Upper lobe of right lung (tissue), 1 donor: ENCODE results near the gene ALDH7A1. TPM values are rescaled to one million over a fixed set of nuclear protein-coding genes. Genes with fewer than 3 reads are reported as not detected.

Source experiments
- ATAC-seq: fragments of 200-7000 bp; cut with Tn5 transposase; one replicate; pipeline ENCODE4 v1.9.1; 2020; ENCODE audit warnings: mild to moderate bottlenecking, moderate library complexity
- DNase-seq: peaks from one replicate; pipeline ENCODE4 v3.0.0-alpha.2; 2020
- H3K27ac ChIP-seq: fragments of 200-600 bp; one replicate; pipeline ENCODE4 v1.8.0; 2022
- H3K27me3 ChIP-seq: fragments of 200-600 bp; one replicate; pipeline ENCODE4 v1.8.0; 2022; ENCODE audit warnings: mild to moderate bottlenecking
- H3K36me3 ChIP-seq: fragments of 200-600 bp; one replicate; pipeline ENCODE4 v1.8.0; 2022
- H3K4me1 ChIP-seq: fragments of 200-600 bp; one replicate; pipeline ENCODE4 v1.8.0; 2022
- H3K4me3 ChIP-seq: fragments of 200-600 bp; one replicate; pipeline ENCODE4 v1.8.0; 2022; ENCODE audit warnings: mild to moderate bottlenecking
- H3K9me3 ChIP-seq: fragments of 200-600 bp; one replicate; pipeline ENCODE4 v1.8.0; 2022
- intact Hi-C: fragments of 100-400 bp; cut with DNase I; formaldehyde crosslinking; loops from one replicate; pipeline ENCODE4 v1.11.0; 2022
- total RNA-seq: library from RNA; stranded (reverse); fragmentation: NEBNext Ultra II Directional; extraction: Animal tissue kit (Norgen Biotek cat#: 25700); gene quantifications from one replicate; pipeline ENCODE4 v1.2.1, GENCODE V29; 2021
- TF ChIP-seq, protein P1 (sequence below): fragments of 200-600 bp; IDR thresholded peaks from one replicate; pipeline ENCODE4 v1.8.0; 2022; ENCODE audit warnings: antibody characterized with exemption
- donor health status: DM: no; HTN: yes; CAD: no; lungs with severe emphysema.

ALDH7A1 gene
- total RNA-seq, 1 donor from 2014 or later: 26.1 TPM

DNA sequence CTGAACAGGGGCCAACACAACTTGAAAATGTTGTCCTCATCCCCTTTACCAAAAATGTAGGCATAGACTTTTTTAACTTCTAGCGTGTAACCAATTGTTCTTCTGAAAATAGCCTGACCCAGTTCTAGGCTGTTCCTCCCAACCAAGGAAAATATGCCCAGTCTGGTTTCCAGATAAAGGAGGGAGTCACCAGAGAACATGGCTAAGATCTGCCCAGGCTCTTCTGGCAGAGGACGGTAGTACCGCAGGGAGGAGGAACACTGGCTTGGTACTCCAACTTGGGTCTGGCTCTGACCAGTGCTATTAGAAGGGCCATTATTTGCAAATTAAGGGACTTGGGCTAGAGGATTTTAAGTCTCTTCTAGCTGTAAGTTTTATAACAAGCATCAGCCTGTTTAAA is 108.7 kb downstream of the ALDH7A1 start:
- Histone ChIP-seq H3K9me3 (no peaks in the 10 kb centered on the region), H3K27me3 (no peaks in the 10 kb centered on the region), H3K27ac (no peak overlapping the region), H3K4me3 (no peak overlapping the region), H3K4me1 (no peaks in the 10 kb centered on the region), H3K36me3 (peaks cover 88% of the 10 kb centered on the region)
- no peak for DNase-seq
- TF ChIP-seq, protein P1, sequence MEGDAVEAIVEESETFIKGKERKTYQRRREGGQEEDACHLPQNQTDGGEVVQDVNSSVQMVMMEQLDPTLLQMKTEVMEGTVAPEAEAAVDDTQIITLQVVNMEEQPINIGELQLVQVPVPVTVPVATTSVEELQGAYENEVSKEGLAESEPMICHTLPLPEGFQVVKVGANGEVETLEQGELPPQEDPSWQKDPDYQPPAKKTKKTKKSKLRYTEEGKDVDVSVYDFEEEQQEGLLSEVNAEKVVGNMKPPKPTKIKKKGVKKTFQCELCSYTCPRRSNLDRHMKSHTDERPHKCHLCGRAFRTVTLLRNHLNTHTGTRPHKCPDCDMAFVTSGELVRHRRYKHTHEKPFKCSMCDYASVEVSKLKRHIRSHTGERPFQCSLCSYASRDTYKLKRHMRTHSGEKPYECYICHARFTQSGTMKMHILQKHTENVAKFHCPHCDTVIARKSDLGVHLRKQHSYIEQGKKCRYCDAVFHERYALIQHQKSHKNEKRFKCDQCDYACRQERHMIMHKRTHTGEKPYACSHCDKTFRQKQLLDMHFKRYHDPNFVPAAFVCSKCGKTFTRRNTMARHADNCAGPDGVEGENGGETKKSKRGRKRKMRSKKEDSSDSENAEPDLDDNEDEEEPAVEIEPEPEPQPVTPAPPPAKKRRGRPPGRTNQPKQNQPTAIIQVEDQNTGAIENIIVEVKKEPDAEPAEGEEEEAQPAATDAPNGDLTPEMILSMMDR: no peak
- no peak for ATAC-seq
- intact Hi-C loops: no loop called here

DNA sequence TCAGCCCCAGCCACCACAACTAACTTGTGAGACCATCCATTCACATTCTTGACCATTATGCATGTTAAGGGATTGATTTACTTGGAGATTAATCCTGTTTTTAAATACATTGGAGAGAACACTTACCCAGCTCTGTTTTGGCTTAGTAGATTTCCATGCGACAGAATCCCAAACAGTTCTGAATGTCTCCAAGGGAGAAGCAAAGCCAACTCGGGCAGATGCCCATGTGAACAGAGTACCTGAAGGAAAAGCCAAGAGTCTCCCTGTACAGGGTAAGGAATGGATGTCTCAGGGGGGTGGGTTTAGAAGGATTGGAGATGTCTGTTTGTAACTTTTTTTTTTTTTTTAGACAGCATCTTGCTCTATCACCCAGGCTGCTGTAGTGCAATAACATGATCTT is 110.8 kb downstream of the ALDH7A1 start:
- Histone ChIP-seq H3K9me3 (no peaks in the 10 kb centered on the region), H3K27me3 (no peaks in the 10 kb centered on the region), H3K36me3 (peaks cover 84% of the 10 kb centered on the region), H3K4me1 (no peaks in the 10 kb centered on the region), H3K4me3 (no peak overlapping the region), H3K27ac (no peak overlapping the region)
- no peak for ATAC-seq
- DNase-seq: no peak
- intact Hi-C loops: no loop called here
- TF ChIP-seq, protein P1: no peak

DNA sequence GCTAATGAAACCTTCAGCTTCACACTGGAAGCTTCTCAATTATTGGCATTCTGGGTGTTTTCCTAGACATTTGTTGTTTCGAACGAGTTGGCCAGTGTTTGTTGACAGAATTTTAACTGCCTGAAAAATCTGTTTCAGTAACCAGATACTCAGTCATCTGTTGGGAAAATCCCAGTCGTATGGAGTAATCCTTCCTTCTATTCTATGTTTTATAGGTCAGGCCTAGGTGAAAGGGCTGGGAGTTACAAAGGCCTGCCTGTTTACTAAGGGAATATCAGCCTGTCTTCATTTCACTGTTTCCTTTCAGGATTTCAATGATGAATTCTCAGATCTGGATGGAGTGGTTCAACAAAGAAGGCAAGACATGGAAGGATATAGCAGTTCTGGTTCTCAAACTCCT is 111.9 kb downstream of the ALDH7A1 start:
- Histone ChIP-seq H3K27ac (no peak overlapping the region), H3K36me3 (peaks cover 80% of the 10 kb centered on the region)

DNA sequence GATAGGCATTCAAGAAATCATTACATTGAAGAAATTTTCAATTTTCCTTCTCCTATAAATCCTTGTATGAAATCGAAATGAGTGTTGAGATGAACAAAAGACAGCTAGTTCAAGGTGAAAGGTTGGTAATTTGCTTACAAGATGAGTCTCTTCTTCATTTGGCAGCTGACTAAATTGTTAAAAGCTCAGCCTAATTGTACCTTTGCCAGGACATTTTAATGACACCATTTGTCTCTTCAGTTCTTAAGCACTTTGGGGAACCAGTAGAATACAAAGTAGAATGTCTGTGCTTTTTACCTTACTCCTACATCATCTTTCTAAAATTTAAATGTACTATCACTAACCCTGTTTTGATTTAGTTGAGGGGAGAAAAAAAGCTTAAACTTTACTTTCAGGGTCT is 112.4 kb downstream of the ALDH7A1 start:
- intact Hi-C loops: no loop called here
- Histone ChIP-seq H3K4me3 (no peak overlapping the region), H3K27ac (no peak overlapping the region), H3K4me1 (no peaks in the 10 kb centered on the region), H3K36me3 (peaks cover 75% of the 10 kb centered on the region), H3K27me3 (no peaks in the 10 kb centered on the region), H3K9me3 (no peaks in the 10 kb centered on the region)
- ATAC-seq: no peak
- no peak for DNase-seq
- TF ChIP-seq, protein P1: no peak

More for the DNA sequence above, 111.9 kb downstream of the ALDH7A1 start:
- TF ChIP-seq, protein P1: no peak
- DNase-seq: no peak
- ATAC-seq: no peak
- H3K4me1 ChIP-seq: no peaks in the 10 kb centered on the region
- H3K27me3 ChIP-seq: no peaks in the 10 kb centered on the region
- no peaks in the 10 kb centered on the region for H3K9me3 ChIP-seq
- intact Hi-C loops: no loop called here
- H3K4me3 ChIP-seq: no peak overlapping the region

DNA sequence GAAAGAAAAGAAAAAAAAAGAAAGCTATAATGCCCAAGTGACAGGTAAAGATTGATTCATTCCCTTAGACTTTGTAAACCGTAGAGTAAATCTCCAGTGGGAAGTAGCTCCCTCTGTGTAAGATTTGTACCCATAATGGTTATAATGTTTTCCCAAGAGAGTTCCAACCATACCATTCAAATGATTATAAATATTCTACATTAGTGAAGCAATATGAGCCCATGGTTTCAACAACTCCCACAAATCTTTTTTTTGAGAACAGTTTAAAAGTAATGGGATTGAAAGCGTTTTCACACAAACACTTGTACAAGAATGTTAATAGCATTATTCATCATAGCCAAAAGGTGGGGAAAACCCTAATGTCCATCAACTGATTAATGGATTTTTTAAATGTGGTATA is 113.8 kb downstream of the ALDH7A1 start:
- H3K9me3 ChIP-seq: no peaks in the 10 kb centered on the region
- no peak overlapping the region for H3K27ac ChIP-seq
- no peaks in the 10 kb centered on the region for H3K27me3 ChIP-seq
- TF ChIP-seq, protein P1: no peak
- H3K4me1 ChIP-seq: no peaks in the 10 kb centered on the region
- intact Hi-C loops: no loop called here
- ATAC-seq (no peak), DNase-seq (no peak)
- H3K4me3 ChIP-seq: no peak overlapping the region
- peaks cover 62% of the 10 kb centered on the region for H3K36me3 ChIP-seq

Other genes with a start within 250 kb of the ALDH7A1 start
- 17.0 TPM for gene GRAMD2B, start 171.8 kb downstream of the ALDH7A1 start, total RNA-seq
- 23.2 TPM for gene PHAX, start 5.7 kb upstream of the ALDH7A1 start, total RNA-seq
- 11.8 TPM for gene LMNB1, start 181.9 kb upstream of the ALDH7A1 start, total RNA-seq